ENCODE data around the gene PLSCR2.

DNA sequence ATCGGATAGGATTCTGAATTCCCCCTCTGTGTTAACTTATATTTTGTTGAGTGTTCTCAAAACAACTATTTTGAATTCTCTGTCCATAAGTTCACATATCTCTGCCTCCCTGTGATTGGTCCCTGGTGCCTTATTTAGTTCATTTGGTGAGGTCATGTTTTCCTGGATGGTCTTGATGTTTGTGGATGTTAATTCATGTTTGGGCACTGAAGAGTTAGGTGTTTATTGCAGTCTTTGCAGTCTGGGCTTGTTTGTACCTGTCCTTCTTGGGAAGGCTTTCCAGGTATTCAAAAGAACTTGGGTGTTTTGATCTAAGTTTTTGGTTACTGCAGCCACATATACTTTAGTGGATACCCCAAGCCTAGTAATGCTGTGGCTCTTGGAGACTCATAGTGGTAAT lies 23.3 kb downstream of the PLSCR2 start:
- no peak for TF ChIP-seq POLR2A (IDR thresholded peaks at IDR 0.05)
- TF ChIP-seq, protein P1, sequence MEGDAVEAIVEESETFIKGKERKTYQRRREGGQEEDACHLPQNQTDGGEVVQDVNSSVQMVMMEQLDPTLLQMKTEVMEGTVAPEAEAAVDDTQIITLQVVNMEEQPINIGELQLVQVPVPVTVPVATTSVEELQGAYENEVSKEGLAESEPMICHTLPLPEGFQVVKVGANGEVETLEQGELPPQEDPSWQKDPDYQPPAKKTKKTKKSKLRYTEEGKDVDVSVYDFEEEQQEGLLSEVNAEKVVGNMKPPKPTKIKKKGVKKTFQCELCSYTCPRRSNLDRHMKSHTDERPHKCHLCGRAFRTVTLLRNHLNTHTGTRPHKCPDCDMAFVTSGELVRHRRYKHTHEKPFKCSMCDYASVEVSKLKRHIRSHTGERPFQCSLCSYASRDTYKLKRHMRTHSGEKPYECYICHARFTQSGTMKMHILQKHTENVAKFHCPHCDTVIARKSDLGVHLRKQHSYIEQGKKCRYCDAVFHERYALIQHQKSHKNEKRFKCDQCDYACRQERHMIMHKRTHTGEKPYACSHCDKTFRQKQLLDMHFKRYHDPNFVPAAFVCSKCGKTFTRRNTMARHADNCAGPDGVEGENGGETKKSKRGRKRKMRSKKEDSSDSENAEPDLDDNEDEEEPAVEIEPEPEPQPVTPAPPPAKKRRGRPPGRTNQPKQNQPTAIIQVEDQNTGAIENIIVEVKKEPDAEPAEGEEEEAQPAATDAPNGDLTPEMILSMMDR (IDR thresholded peaks at IDR 0.05) = no peak
